GM12873 (cell line): ENCODE measurements around the gene GRK7.

ENCODE experiments used
- CTCF ChIP-seq: IDR thresholded peaks from 2 replicates; pipeline ENCODE4 v1.5.1; 2012; ENCODE audit warnings: low read depth, mild to moderate bottlenecking, moderate library complexity, low read length, control low read depth; ENCODE audit not compliant: insufficient read depth; ENCODE audit errors: missing control alignments

The GRK7 gene

DNA sequence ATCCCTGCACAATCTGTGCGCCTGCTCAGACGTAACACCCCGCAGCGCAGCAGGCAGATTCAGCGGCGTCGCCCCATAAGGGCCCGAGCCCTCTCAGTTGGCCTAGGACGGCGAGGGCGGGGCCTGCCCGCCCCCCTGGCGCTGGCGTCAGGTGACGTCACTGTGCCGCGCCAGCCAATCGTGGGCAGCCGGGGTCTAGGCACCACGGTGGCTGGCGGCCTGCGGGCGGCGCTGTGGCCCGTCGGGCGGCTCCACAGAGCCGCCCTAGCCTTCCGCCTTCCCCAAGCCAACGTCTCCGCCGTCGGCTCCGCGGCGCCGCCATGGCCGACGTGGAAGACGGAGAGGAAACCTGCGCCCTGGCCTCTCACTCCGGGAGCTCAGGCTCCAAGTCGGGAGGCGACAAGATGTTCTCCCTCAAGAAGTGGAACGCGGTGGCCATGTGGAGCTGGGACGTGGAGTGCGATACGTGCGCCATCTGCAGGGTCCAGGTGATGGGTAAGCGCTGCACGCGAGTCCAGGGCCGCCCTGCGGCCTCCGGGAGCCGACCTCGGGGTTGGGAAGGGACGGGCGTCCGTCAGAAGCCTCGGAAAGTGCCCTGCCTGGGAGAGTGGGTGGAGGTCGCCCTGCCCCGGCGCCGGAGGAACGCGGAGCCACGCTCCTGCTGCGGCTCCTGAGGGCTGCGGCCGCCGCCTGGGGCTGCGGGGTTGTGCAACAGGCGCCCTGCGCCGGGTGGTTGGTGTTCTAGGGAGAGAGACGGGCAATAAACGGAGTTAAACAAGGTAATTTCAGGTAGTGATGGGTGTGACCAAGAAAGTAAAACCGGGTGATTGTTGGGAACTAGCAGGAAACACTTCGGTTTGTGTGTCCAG lies 25.0 kb upstream of the GRK7 start, which contains the start of gene RNF7:
TSS of gene RNF7 (plus strand) at position 277 of the 869 bp plus-strand sequence. CDS start at position 321, 44 bp downstream.
- TF ChIP-seq CTCF = peak; percentile 85

DNA sequence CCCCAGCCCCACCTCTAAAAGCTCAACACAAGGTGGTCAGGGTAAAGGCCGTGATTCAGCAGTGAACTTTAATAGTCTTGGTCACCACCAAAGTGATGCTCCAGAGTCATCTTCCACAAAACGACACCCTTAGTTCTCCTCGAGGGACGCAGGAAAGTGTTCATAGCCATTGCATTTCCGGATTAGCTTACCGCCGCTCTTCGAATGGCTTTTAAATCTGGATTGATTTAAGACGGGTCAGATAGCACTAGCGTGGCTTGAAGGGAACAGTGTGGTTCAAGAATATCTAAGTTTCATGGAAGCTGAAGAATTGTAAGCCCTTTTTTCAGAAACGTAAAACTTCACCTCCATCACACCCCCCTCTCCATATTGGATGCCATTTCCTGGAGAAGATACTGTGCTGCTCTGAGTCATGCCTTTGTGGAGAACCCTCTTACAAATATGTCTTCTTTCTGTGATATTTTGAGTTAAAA lies 24.3 kb upstream of the GRK7 start:
- TF ChIP-seq CTCF = no peak

DNA sequence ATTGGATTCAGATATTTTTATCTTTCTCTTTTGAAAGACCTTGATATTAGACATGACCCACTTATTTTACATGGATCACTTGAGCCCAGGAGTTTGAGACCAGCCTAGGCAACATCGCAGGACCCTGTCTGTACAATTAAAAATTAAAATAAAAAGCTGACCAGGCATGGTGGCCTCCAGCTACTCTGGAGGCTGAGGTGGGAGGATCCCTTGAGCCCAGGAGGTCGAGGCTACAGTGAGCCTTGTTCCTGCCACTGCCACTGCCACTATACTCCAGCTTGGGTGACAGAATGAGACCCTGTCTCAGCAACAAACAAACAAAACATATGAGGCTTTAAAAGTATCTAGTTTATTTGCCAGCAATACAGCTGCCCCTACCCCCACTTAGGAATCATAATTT lies 23.5 kb upstream of the GRK7 start:
- TF ChIP-seq CTCF = no peak

- no peak for TF ChIP-seq CTCF
Measured at GRCh38 chr3:141740349-141740748, 22.9 kb upstream of the GRK7 start.

- no peak for TF ChIP-seq CTCF
Measured at GRCh38 chr3:141743305-141743704, 19.9 kb upstream of the GRK7 start.

DNA sequence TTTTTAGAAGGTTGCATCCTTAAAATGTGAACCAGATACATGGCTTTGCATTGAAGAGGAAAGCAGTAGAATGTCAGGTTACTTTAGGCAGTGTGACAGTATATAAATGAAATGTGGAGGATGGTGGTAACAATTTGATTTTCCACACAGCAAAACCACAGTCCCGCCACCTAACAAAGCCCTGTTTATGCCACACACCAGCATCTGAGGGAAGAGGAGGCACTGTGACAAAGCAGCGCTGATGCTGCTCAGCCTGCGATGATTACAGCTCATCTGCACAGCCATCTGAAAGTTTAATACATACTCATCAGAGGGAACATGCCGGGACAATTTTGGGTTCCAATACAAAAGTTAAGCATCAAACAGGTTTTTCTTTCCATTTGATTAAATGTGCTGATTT lies 16.2 kb upstream of the GRK7 start:
- TF ChIP-seq CTCF = no peak

GRCh38 chr3:141753399-141753798 lies 9.8 kb upstream of the GRK7 start:
- TF ChIP-seq CTCF = no peak
